ENCODE data around the gene SLC12A7. TPM values are rescaled to one million over a fixed set of nuclear protein-coding genes. Genes with fewer than 3 reads are reported as not detected.

The SLC12A7 gene
- total RNA-seq, 4 donors from 2014 or later, result 10.6 to 32.2 (median 18.1) TPM

DNA sequence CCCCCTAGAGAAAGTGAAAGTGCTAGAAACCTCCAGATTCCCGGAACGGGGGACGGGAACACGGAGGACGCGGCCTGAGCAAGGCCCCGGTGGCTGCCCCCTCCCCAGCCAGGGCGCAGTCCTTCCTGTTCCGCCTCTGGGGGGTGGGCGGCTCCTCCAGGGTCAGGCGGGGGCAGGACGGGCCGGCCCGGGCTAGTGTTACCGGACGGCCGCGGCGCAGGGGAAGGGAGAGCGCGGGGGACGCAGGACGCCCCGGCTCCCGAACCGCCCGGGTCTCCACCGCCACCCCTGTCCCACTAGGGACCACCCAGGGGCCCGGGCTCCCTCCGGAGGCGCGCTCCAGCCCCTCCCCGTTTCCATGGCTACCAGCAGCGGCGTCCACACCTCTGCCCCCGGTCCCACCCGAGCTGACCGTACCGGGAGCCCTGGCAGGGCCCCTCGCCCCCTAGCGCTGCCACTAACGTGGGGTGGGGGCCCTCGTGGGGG is 579 bp downstream of the SLC12A7 start:
- intact Hi-C loops (cut with DNase I; ENCODE audit: low total_unique reads), result no loop called here

DNA sequence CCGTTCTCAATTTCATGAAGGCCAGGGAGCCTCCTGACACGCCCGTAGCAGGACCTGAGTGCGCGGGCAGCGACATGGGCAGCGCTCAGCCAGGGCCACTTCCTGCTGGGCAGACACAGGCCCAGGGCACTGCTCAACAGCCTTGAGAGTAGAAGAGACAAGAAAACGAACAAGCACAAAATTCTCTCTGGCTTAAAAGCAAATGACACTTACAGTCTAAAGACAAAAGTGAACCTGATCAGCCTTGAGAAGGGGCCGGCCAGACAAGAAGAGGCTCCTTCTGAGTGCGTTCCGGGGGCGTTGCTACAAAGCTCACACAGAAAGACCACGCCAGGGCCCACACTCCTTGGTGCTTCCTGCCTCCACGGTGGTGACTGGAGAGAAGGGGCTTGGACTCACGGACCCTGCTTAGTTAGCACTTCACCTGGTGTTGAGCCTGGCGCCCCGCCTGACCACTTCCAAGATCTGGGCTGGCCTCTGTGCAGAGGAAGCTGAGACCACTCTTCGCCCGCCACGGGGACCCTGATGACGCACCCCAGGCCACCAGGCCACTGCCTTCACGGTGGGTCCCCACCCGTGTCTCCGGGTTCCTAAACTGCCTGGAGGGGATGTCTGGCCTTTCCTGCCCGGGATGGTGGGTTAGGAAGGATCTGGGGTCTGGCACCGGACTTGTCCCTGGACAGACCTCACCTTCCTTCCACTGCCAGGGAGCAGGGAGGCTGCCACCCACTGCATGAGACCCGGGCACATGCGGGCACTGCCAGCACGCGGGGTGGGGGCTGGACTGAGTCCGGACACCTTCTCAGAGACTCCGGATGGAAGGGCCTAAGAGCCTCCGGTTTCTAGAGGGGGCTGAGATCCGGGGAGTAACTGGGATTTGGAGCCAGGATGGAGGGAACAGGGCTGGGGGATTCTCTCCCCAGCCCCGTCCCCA is 1.3 kb downstream of the SLC12A7 start:
- TF ChIP-seq, protein P1, sequence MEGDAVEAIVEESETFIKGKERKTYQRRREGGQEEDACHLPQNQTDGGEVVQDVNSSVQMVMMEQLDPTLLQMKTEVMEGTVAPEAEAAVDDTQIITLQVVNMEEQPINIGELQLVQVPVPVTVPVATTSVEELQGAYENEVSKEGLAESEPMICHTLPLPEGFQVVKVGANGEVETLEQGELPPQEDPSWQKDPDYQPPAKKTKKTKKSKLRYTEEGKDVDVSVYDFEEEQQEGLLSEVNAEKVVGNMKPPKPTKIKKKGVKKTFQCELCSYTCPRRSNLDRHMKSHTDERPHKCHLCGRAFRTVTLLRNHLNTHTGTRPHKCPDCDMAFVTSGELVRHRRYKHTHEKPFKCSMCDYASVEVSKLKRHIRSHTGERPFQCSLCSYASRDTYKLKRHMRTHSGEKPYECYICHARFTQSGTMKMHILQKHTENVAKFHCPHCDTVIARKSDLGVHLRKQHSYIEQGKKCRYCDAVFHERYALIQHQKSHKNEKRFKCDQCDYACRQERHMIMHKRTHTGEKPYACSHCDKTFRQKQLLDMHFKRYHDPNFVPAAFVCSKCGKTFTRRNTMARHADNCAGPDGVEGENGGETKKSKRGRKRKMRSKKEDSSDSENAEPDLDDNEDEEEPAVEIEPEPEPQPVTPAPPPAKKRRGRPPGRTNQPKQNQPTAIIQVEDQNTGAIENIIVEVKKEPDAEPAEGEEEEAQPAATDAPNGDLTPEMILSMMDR (IDR thresholded peaks at IDR 0.05), result no peak
- TF ChIP-seq POLR2A (IDR thresholded peaks at IDR 0.05), result no peak

More for the DNA sequence above, 579 bp downstream of the SLC12A7 start:
- H3K4me3 ChIP-seq (ENCODE audit: low read depth, poor library complexity, severe bottlenecking), result peak overlapping the region; percentile 86
- TF ChIP-seq, protein P1 (IDR thresholded peaks at IDR 0.05), result no peak
- no peak for TF ChIP-seq POLR2A (IDR thresholded peaks at IDR 0.05)
- WGBS, 2 donors, result 0 to 2% methylated on average over 22 to 24 of the region's 43 CpGs
- no peak for DNase-seq (ENCODE audit: low spot score in 2 of 2)

DNA sequence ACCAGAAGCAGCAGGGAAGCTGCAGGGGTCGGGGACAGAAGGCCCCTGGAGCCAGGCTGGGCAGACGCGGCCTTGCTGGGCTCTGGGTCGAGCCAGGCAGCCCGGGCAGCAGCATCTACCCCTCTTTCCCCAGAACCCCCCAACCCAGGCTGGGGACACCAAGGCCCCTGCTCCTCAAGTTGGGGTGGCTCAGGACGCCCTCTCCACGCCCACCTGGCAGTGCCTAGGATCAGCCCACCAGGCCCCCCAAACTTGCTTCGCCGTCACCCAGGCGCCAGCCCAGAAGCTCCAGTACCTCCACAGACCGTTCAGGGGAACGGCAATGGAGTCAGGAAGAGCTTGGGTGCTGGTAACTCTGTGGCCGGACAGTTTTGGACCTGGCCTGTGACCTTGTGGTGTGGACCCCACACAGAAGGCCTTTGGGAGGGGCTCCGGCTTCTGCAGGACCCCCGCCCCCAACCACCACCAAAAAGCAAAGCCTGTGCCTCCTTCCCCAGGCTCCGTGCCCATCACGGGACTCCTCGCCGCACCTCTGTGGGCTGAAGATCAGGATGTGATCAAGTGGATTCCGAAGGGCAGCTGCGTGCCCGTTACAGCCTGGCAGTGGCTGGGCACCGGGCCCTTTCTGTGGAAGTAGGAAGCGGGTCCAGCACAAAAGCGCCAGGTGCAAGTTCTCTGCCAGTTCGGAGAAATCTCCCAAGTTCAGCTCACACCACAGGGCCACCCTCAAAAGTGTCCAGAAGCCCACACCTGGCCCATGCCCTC is 2.1 kb downstream of the SLC12A7 start:
- TF ChIP-seq, protein P1 (IDR thresholded peaks at IDR 0.05), result no peak
- no peak for TF ChIP-seq POLR2A (IDR thresholded peaks at IDR 0.05)
- H3K4me3 ChIP-seq (ENCODE audit: low read depth, poor library complexity, severe bottlenecking), result no peak overlapping the region
- intact Hi-C loops (cut with DNase I; ENCODE audit: low total_unique reads), result no loop called here
- DNase-seq (ENCODE audit: low spot score in 2 of 2), result no peak
- WGBS, 2 donors, result 80 to 82% methylated on average over 21 to 24 of the region's 26 CpGs

More for the DNA sequence above, 1.3 kb downstream of the SLC12A7 start:
- no peak for DNase-seq (ENCODE audit: low spot score in 2 of 2)
- H3K4me3 ChIP-seq (ENCODE audit: low read depth, poor library complexity, severe bottlenecking), result peak overlapping the region; percentile 86
- WGBS, 2 donors, result 36 to 44% methylated on average over 23 to 35 of the region's 35 CpGs
- intact Hi-C loops (cut with DNase I; ENCODE audit: low total_unique reads), result no loop called here

GRCh38 chr5:1108865-1109174 is 3.0 kb downstream of the SLC12A7 start:
- no peak overlapping the region for H3K4me3 ChIP-seq (ENCODE audit: low read depth, poor library complexity, severe bottlenecking)
- no peak for TF ChIP-seq POLR2A (IDR thresholded peaks at IDR 0.05)
- 71 to 90% methylated on average over 10 to 11 of the region's 11 CpGs for WGBS, 2 donors
- DNase-seq (ENCODE audit: low spot score in 2 of 2), result no peak
- intact Hi-C loops (cut with DNase I; ENCODE audit: low total_unique reads), result no loop called here

DNA sequence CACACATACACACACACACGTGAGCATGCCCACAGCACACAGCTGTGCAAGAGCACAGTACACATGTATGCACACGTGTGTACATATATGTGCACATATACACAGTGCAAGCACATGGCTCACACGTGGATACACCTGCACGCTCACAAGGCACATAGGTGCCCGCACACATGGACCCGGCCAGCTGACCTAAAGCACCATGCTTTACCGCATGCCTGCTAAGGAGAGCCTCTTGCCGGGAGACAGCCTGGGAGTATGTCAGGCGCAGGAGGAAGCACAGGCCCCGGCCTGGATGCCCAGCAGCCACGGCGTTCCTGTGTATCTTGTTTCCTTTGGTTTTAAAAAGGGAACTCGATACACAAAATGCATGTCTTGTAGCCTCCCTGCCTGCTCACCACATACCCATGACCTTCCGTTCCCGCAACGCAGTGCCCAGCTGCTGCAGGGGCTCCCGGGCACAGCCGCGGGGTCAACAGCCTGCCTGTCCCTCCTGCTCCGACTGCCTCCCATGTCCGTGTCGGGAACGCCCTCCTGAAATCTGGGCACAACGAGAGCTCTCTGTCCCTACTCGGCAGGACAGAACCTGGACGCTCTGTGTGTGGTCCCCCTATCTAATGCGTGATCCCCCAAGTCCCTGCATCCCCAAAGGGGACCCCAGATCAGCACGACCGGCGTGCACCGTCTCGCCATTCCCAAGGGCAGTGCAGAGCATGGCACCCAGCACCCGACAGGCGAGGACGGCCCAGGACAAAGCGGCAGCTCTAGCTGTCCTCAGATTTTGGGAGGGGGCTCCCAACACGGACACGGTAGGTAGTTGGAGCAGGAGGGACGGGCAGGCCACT is 3.6 kb downstream of the SLC12A7 start:
- H3K4me3 ChIP-seq (ENCODE audit: low read depth, poor library complexity, severe bottlenecking), result no peak overlapping the region
- DNase-seq (ENCODE audit: low spot score in 2 of 2), result no peak
- intact Hi-C loops (cut with DNase I; ENCODE audit: low total_unique reads), result no loop called here
- TF ChIP-seq POLR2A (IDR thresholded peaks at IDR 0.05), result no peak
- TF ChIP-seq, protein P1 (IDR thresholded peaks at IDR 0.05), result no peak
- WGBS, 2 donors, result 77 to 88% methylated on average over 38 to 39 of the region's 39 CpGs
